ENCODE results near the gene EFHC1.

The EFHC1 gene

DNA sequence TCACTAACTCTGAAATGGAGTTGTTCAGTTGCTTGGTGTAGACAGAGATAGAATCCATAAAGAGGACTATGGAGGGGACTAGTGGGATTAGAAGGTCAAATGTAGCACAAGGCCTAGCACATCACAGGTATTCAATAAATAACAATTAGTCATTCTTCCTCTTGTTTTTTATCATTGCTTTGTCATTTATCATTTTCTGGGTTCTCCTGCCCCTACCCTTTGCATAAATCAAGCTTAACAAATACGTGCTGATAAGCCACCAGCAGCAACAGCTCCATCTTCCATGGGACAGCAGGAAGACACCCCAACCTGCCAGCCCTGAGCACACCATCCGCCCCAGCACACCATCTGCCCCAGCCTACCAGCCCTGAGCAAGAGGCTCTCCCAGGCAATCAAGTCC, 133.6 kb downstream of the EFHC1 start:
- Mint-ChIP-seq H3K27me3 (ENCODE audit: low read depth) (no peaks in the 10 kb centered on the region), H3K4me3 (no peak overlapping the region), H3K36me3 (ENCODE audit: low read depth) (no peaks in the 10 kb centered on the region), H3K27ac (peak overlapping the region; percentile 95 to 97 (median 97)), H3K4me1 (peaks cover 69% of the 10 kb centered on the region), H3K9me3 (no peaks in the 10 kb centered on the region)
- TF ChIP-seq, protein P1, sequence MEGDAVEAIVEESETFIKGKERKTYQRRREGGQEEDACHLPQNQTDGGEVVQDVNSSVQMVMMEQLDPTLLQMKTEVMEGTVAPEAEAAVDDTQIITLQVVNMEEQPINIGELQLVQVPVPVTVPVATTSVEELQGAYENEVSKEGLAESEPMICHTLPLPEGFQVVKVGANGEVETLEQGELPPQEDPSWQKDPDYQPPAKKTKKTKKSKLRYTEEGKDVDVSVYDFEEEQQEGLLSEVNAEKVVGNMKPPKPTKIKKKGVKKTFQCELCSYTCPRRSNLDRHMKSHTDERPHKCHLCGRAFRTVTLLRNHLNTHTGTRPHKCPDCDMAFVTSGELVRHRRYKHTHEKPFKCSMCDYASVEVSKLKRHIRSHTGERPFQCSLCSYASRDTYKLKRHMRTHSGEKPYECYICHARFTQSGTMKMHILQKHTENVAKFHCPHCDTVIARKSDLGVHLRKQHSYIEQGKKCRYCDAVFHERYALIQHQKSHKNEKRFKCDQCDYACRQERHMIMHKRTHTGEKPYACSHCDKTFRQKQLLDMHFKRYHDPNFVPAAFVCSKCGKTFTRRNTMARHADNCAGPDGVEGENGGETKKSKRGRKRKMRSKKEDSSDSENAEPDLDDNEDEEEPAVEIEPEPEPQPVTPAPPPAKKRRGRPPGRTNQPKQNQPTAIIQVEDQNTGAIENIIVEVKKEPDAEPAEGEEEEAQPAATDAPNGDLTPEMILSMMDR (IDR thresholded peaks at IDR 0.05; ENCODE audit: unreplicated experiment in 3 of 3): no peak

DNA sequence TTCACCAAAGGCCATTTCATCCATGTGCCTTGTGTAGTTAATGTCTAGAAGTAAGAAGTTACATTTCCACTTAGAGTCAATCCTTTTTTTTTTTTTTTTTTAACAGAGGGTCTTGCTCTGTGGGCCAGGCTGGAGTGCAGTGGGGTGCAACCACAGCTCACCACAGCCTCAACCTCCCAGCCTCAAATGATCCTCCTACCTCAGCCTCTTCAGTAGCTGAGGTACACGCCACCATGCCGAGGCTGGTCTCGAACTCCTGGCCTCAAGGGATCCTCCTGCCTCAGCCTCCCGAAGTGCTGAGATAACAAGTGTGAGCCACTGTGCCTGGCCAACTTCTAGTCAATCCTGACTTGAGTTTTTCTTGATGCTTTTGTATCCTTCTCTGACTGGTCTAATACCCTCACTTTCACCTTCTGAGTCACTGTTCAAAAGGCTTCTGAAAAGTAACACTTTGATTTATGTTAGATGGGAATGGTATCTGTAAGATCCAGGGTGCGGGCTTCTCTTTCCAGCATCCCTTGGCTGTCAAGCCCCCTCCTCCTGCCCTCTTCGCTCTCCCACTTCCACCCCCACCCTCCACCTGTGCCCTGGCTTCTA, 134.6 kb downstream of the EFHC1 start:
- Mint-ChIP-seq H3K27me3 (ENCODE audit: low read depth) (no peaks in the 10 kb centered on the region), H3K36me3 (ENCODE audit: low read depth) (no peaks in the 10 kb centered on the region), H3K9me3 (no peaks in the 10 kb centered on the region), H3K27ac (peak overlapping the region; percentile 32 to 86 (median 53)), H3K4me3 (no peak overlapping the region), H3K4me1 (peaks cover 70% of the 10 kb centered on the region)
- TF ChIP-seq, protein P1 (IDR thresholded peaks at IDR 0.05; ENCODE audit: unreplicated experiment in 3 of 3): no peak

DNA sequence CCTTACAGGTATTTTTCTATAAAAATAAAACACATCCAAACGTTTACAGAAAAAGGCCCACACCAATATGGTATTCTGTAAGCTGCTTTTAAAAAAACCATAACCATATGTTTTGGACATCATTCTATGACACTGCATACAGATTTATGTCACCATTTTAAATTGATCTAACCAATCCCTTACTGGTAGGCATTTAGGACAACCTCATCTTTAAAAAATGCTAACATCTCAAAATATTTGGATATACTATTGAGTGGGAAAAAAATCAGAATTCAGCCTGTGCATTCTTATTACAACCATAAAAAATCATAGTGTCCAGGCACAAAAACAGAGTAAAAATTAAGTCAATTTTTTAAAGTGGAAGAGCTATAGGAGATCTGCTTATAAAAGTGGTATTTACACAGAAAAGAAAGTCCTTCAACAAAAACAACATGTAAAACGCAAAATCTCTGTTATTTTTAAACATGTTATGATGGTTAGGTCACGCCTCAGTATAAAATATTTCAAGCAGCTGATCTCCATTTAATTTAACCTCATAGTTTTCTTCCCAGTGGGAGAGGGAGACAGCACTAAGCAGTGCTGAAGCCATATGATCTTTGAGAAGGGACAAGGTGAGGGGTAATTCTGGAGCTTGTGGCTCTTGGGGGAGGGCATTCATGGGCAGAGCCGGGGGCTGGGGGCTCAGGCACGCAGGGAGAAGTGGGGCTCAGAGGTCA, 135.5 kb downstream of the EFHC1 start:
- H3K4me1 Mint-ChIP-seq: peaks cover 68% of the 10 kb centered on the region

DNA sequence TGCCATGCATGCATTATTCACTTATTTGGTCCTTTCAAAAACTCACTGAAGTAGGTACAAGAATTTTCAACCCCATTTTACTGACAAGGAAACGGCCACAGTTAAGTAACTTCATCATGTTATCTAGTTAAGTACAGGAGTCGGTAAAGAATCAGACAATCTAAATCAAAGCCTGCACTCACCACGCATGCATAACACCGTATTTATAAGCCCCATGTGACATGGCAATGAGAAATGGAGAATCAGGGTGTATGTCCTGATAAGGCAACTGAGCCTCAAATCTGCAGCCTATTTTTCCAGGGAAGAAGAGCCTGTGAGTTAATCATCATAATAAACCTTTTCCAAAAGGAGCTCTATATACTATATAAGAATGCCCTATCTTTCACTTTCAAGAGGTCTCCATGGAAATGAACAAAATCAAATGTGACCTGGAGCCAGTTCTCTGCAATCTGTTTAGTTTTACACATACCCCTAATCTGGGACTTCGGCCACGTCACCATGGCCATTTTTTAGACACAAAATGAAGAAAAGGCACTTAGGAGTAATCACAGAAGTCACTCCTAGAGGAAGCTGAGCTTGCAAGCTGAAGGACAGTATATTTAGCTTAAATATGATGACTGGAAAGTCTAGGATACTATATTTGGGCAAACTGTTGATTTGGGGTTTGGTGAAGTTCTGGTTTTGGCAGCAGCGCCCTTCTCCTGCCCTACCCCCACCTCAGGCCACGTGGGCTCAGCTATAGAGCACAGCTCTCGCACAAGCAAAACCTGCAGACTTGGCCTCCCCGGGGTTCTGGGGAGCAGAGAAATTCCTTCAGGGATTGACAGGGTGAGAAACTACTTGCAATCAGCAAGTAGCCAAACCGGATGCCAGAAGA, 137.5 kb downstream of the EFHC1 start:
- Mint-ChIP-seq H3K27ac (peak overlapping the region; percentile 20 to 68 (median 62)), H3K36me3 (ENCODE audit: low read depth) (no peaks in the 10 kb centered on the region), H3K4me1 (peaks cover 62% of the 10 kb centered on the region), H3K9me3 (no peaks in the 10 kb centered on the region), H3K27me3 (ENCODE audit: low read depth) (no peaks in the 10 kb centered on the region), H3K4me3 (no peak overlapping the region)
- TF ChIP-seq, protein P1 (IDR thresholded peaks at IDR 0.05; ENCODE audit: unreplicated experiment in 3 of 3): no peak

More for the DNA sequence above, 135.5 kb downstream of the EFHC1 start:
- Mint-ChIP-seq H3K36me3 (ENCODE audit: low read depth) (no peaks in the 10 kb centered on the region), H3K27me3 (ENCODE audit: low read depth) (no peaks in the 10 kb centered on the region), H3K4me3 (no peak overlapping the region), H3K27ac (peak overlapping the region; percentile 73 to 90 (median 86)), H3K9me3 (no peaks in the 10 kb centered on the region)
- TF ChIP-seq, protein P1 (IDR thresholded peaks at IDR 0.05; ENCODE audit: unreplicated experiment in 3 of 3): no peak

- H3K27me3 Mint-ChIP-seq (ENCODE audit: low read depth): no peaks in the 10 kb centered on the region
These were observed 138.3 kb downstream of the EFHC1 start for GRCh38 chr6:52558266-52559000.

More at GRCh38 chr6:52558266-52559000, 138.3 kb downstream of the EFHC1 start:
- TF ChIP-seq, protein P1 (IDR thresholded peaks at IDR 0.05; ENCODE audit: unreplicated experiment in 3 of 3): no peak
- peak overlapping the region; percentile 20 to 68 (median 33) for H3K27ac Mint-ChIP-seq
- no peaks in the 10 kb centered on the region for H3K9me3 Mint-ChIP-seq
- no peak overlapping the region for H3K4me3 Mint-ChIP-seq
- no peaks in the 10 kb centered on the region for H3K36me3 Mint-ChIP-seq (ENCODE audit: low read depth)
- peaks cover 60% of the 10 kb centered on the region for H3K4me1 Mint-ChIP-seq
